Cardiac muscle cell (in vitro differentiated cells and primary cell): ENCODE results near the gene VAMP7. TPM values are rescaled to one million over a fixed set of nuclear protein-coding genes. Genes with fewer than 3 reads are reported as not detected.
"Not testable (repeated sequence)": the region's sequence is repeated elsewhere in the genome, so short reads cannot be mapped to it uniquely, and the experiment has no call there.

ENCODE experiments used
- DNase-seq, 2 donors: peaks; one replicate each; pipeline versions ENCODE4 v3.0.0 to v3.0.0-alpha.2; 2010 to 2017; ENCODE audit warnings: low read depth in 1 of 2, low spot score in 1 of 2
- H3K27ac ChIP-seq: fragments of 200-600 bp; sonication (generic); 2 replicates; pipeline ENCODE4 v1.5.1; 2016
- H3K27me3 ChIP-seq: fragments of 200-600 bp; sonication (generic); 2 replicates; pipeline ENCODE4 v1.6.0; 2016; ENCODE audit warnings: control low read depth
- H3K36me3 ChIP-seq: fragments of 200-600 bp; sonication (generic); 2 replicates; pipeline ENCODE4 v1.5.1; 2016; ENCODE audit warnings: control low read depth
- H3K4me1 ChIP-seq: fragments of 200-600 bp; sonication (generic); 2 replicates; pipeline ENCODE4 v1.8.1; 2017; ENCODE audit warnings: low read depth, mild to moderate bottlenecking, mixed run types
- H3K4me3 ChIP-seq: fragments of 200-600 bp; sonication (generic); 2 replicates; pipeline ENCODE4 v1.5.1; 2016; ENCODE audit warnings: mild to moderate bottlenecking
- H3K9me3 ChIP-seq: fragments of 200-600 bp; sonication (generic); 2 replicates; pipeline ENCODE4 v1.5.1; 2017; ENCODE audit warnings: low read depth, mild to moderate bottlenecking, control low read depth
- CTCF ChIP-seq: IDR thresholded peaks from 2 replicates; pipeline ENCODE4 v1.5.1; 2012; ENCODE audit warnings: low read depth, mild to moderate bottlenecking, low read length
- polyA plus RNA-seq: library from polyadenylated mRNA; unstranded; fragments of >200 nt; fragmentation: Nextera tagmentation; extraction: Ambion mirVana; gene quantifications from 2 replicates; pipeline ENCODE4 v1.2.1, GENCODE V29; 2016
- total RNA-seq: library from RNA; depleted of rRNA; stranded (reverse); fragments of >200 nt; gene quantifications from 2 replicates; pipeline ENCODE4 v1.2.3, GENCODE V29; 2016

VAMP7 gene
- total and polyA plus RNA-seq, 2 experiments from 2014 or later: 16.1 to 29.9 TPM

DNA sequence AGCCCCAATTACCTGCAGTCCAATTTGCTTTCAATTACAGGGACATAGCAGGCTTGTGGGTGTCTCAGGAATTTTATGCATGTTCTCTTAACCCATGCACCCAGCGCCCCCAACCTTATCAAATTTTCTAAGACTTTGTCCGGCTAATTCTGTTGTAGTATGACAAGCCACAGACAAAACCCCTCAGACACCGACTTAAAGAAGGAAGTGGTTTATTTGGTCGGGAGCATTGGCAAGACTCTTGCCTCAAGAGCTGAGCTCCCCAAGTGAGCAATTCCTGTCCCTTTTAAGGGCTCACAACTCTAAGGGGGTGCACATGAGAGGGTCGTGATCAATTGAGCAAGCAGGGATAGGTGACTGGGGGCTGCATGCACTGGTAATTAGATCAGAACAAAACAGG lies 87.6 kb downstream of the VAMP7 start:
- Histone ChIP-seq H3K4me1 (no peaks in the 10 kb centered on the region), H3K36me3 (no peaks in the 10 kb centered on the region), H3K27me3 (no peaks in the 10 kb centered on the region), H3K4me3 (no peak overlapping the region), H3K27ac (no peak overlapping the region), H3K9me3 (peaks cover 4% of the 10 kb centered on the region)
- DNase-seq: no peak
- TF ChIP-seq CTCF: no peak

- DNase-seq, H3K27me3 ChIP-seq, H3K4me3 ChIP-seq, H3K4me1 ChIP-seq, H3K9me3 ChIP-seq, H3K36me3 ChIP-seq, H3K27ac ChIP-seq: not testable (repeated sequence)
Observed at GRCh38 chrX:155971658-155972057, 90.5 kb downstream of the VAMP7 start.

DNA sequence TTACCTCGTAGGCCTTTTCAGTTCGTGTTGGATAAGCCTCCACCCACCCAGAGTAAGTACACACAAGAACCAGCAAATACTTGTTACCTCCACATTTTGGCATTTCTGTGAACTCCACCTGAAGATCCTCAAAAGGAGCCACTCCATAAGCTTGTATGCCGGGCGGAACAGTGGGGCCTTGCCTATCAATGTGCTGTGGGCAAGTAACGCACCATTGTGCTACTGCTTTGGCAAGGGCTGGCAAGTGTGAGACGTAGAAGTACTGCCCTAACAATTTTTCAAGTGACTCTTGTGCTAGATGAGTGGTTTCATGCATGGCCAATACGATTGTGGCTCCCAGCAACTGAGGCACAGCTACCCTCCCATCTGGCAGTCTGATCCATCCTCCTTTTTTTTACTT lies 91.1 kb downstream of the VAMP7 start:
- not testable (repeated sequence) for DNase-seq, H3K36me3 ChIP-seq, H3K4me3 ChIP-seq, H3K9me3 ChIP-seq, H3K4me1 ChIP-seq, H3K27me3 ChIP-seq, H3K27ac ChIP-seq

GRCh38 chrX:155983326-155983725 lies 102.2 kb downstream of the VAMP7 start:
- Histone ChIP-seq H3K27me3 (no peaks in the 10 kb centered on the region), H3K9me3 (no peaks in the 10 kb centered on the region), H3K27ac (no peak overlapping the region), H3K4me1 (no peaks in the 10 kb centered on the region), H3K4me3 (no peak overlapping the region), H3K36me3 (no peaks in the 10 kb centered on the region)
- TF ChIP-seq CTCF: no peak
- DNase-seq: no peak

DNA sequence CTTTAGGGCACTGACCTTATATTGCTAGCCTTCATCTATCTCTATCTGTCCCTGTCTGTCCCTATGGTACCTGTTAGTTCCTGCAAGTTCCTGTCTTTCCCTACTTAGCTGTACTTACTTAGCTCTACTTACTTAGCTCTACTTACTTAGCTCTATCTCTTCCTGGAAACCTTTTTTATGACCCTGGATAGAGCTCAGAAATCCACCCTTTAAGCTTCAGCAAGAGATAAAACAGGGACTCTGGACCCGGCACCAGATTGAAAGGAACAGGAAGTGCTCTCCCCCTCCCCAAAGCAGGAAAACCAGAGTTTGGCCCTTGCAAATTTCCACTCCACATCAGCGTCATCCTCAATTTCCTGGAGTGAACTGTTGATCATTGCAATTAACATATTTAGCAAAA lies 104.1 kb downstream of the VAMP7 start:
- H3K4me1 ChIP-seq: no peaks in the 10 kb centered on the region
- TF ChIP-seq CTCF: no peak
- no peak overlapping the region for H3K4me3 ChIP-seq
- no peaks in the 10 kb centered on the region for H3K36me3 ChIP-seq
- no peaks in the 10 kb centered on the region for H3K27me3 ChIP-seq
- no peak for DNase-seq
- no peak overlapping the region for H3K27ac ChIP-seq
- no peaks in the 10 kb centered on the region for H3K9me3 ChIP-seq

DNA sequence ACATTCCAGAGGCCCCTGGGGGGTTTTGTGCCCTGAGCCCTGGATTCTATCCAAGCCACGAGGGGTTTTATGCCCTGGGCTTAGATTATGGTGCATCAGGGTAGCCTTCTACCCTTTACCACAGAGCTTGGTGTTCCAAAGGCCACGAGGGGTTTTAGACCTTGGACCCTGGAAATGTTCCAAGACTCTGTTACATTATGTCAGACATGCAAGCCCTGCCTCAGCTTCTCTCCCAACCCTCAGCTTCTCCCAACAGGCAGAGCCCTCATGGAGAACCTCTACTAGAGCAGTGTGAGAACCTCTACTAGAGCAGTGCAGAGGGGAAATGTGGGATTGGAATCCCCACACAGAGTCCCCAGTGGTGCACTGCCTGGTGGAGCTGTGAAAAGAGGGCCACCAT lies 105.8 kb downstream of the VAMP7 start:
- H3K9me3 ChIP-seq, H3K4me1 ChIP-seq, H3K4me3 ChIP-seq, H3K36me3 ChIP-seq, H3K27ac ChIP-seq, DNase-seq, H3K27me3 ChIP-seq: not testable (repeated sequence)

- TF ChIP-seq CTCF: no peak
- Histone ChIP-seq H3K9me3 (no peaks in the 10 kb centered on the region), H3K4me3 (no peak overlapping the region), H3K27ac (no peak overlapping the region), H3K4me1 (no peaks in the 10 kb centered on the region), H3K27me3 (no peaks in the 10 kb centered on the region), H3K36me3 (no peaks in the 10 kb centered on the region)
- no peak for DNase-seq
Observed at GRCh38 chrX:155988859-155989258, 107.7 kb downstream of the VAMP7 start.

Other genes with a start within 250 kb of the VAMP7 start
- 0.07 TPM in 1 of 2 replicates, not detected in the other for gene IL9R, start 116.4 kb downstream of the VAMP7 start, total RNA-seq
- gene IL9R, start 116.4 kb downstream of the VAMP7 start, polyA plus RNA-seq: not detected in 2 replicates